Ascending aorta (tissue), 2 donors: ENCODE results near the gene MCF2L. TPM values are rescaled to one million over a fixed set of nuclear protein-coding genes. Genes with fewer than 3 reads are reported as not detected.

Source experiments
- DNase-seq, 2 donors: peaks; one replicate each; pipeline ENCODE4 v3.0.0-alpha.2; 2019; ENCODE audit warnings: low spot score in 2 of 2
- H3K27ac ChIP-seq, 2 donors: fragments of 200-600 bp; sonication (generic); one replicate each; pipeline ENCODE4 v1.5.1; 2016 to 2017; ENCODE audit warnings: mild to moderate bottlenecking in 1 of 2
- H3K27me3 ChIP-seq: fragments of 200-600 bp; sonication (generic); one replicate; pipeline ENCODE4 v1.5.1; 2017
- H3K36me3 ChIP-seq, 2 donors: fragments of 200-600 bp; sonication (generic); one replicate each; pipeline ENCODE4 v1.5.1; 2016
- H3K4me1 ChIP-seq, 2 donors: fragments of 200-600 bp; sonication (generic); one replicate each; pipeline ENCODE4 v1.5.1; 2016 to 2017; ENCODE audit warnings: mild to moderate bottlenecking in 1 of 2
- H3K4me3 ChIP-seq, 2 donors: fragments of 200-600 bp; sonication (generic); one replicate each; pipeline ENCODE4 v1.5.1; 2016 to 2017; ENCODE audit warnings: mild to moderate bottlenecking in 1 of 2
- H3K9me3 ChIP-seq, 2 donors: fragments of 200-600 bp; sonication (generic); one replicate each; pipeline ENCODE4 v1.5.1; 2016
- intact Hi-C: fragments of 100-400 bp; cut with DNase I; formaldehyde crosslinking; loops from one replicate; pipeline ENCODE4 v1.15.1; 2023
- total RNA-seq: library from RNA; depleted of rRNA; stranded (reverse); fragments of >200 nt; gene quantifications from one replicate; pipeline ENCODE4 v1.1.0, GENCODE V29; 2016
- TF ChIP-seq, protein P1 (sequence below), 3 experiments: fragments of 200-600 bp in 2 of 3; fragments of 450-650 bp in 1 of 3; sonication (generic) in 2 of 3; IDR thresholded peaks; one replicate each; pipeline ENCODE4 v1.5.1; 2016 to 2019; ENCODE audit warnings: antibody characterized with exemption in 3 of 3, mild to moderate bottlenecking in 1 of 3, moderate library complexity in 1 of 3

Gene MCF2L
- total RNA-seq, 1 donor from 2014 or later = 112 TPM

DNA sequence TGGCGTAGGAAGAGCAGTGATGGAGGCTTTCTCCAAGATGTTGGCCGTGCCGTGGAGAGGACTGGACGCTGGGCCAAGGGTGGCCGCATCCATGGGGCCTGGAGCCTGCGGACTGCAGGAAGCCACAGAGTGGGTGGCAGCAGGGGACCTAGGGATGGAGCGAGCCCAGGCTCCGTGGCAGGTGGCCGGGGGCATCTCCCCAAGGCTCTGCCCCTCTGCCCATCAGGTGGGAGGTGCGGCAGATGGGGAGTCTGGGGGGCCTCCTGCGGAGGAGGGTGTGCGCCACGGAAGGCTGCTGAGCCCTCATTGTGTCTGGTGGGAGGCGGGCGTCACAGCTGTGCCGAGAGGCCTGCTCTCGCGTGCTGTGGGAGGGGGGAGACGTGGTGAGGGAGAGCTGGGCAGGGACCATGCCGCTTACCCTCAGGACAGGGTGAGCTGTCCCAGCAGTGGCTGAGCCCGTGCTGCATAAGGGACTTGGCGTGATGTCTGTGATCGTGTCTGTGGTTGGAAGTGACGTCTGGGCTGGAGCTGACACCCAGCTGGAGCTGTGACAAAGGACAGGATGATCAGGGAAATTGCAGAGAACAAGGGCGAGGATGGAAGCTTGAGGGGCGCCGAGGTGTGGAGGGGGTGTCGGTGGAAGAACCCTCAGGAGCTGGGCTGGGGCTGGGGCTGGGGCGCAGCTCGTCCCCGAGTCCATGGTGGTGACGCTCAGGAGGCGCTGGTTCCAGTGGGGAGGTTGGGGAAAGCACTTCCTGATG is 13.4 kb downstream of the MCF2L start:
- DNase-seq = no peak
- intact Hi-C loops = no loop called here
- no peaks in the 10 kb centered on the region for H3K27me3 ChIP-seq
- no peaks in the 10 kb centered on the region for H3K36me3 ChIP-seq
- H3K27ac ChIP-seq = no peak overlapping the region
- H3K4me3 ChIP-seq = no peak overlapping the region
- H3K4me1 ChIP-seq = no peaks in the 10 kb centered on the region
- TF ChIP-seq, protein P1, sequence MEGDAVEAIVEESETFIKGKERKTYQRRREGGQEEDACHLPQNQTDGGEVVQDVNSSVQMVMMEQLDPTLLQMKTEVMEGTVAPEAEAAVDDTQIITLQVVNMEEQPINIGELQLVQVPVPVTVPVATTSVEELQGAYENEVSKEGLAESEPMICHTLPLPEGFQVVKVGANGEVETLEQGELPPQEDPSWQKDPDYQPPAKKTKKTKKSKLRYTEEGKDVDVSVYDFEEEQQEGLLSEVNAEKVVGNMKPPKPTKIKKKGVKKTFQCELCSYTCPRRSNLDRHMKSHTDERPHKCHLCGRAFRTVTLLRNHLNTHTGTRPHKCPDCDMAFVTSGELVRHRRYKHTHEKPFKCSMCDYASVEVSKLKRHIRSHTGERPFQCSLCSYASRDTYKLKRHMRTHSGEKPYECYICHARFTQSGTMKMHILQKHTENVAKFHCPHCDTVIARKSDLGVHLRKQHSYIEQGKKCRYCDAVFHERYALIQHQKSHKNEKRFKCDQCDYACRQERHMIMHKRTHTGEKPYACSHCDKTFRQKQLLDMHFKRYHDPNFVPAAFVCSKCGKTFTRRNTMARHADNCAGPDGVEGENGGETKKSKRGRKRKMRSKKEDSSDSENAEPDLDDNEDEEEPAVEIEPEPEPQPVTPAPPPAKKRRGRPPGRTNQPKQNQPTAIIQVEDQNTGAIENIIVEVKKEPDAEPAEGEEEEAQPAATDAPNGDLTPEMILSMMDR (IDR thresholded peaks at IDR 0.05) = no peak
- H3K9me3 ChIP-seq = no peaks in the 10 kb centered on the region

DNA sequence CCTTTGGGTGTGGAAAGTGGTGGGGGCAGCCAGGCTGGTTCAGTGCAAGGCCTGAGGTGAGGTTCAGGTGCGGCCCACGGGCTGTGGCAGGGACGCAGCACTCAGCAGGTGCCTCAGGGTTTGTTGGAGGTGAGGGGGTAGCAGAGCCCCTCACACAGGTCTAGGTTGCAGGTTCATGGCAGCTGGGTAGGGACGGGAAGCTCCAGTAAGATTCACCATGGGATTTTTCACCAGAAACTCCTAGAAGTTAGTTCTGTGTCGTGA is 14.0 kb downstream of the MCF2L start:
- Histone ChIP-seq H3K36me3 (no peaks in the 10 kb centered on the region), H3K27ac (no peak overlapping the region), H3K27me3 (no peaks in the 10 kb centered on the region), H3K9me3 (no peaks in the 10 kb centered on the region), H3K4me3 (no peak overlapping the region), H3K4me1 (no peaks in the 10 kb centered on the region)
- TF ChIP-seq, protein P1 (IDR thresholded peaks at IDR 0.05) = no peak
- no peak for DNase-seq
- intact Hi-C loops = no loop called here

DNA sequence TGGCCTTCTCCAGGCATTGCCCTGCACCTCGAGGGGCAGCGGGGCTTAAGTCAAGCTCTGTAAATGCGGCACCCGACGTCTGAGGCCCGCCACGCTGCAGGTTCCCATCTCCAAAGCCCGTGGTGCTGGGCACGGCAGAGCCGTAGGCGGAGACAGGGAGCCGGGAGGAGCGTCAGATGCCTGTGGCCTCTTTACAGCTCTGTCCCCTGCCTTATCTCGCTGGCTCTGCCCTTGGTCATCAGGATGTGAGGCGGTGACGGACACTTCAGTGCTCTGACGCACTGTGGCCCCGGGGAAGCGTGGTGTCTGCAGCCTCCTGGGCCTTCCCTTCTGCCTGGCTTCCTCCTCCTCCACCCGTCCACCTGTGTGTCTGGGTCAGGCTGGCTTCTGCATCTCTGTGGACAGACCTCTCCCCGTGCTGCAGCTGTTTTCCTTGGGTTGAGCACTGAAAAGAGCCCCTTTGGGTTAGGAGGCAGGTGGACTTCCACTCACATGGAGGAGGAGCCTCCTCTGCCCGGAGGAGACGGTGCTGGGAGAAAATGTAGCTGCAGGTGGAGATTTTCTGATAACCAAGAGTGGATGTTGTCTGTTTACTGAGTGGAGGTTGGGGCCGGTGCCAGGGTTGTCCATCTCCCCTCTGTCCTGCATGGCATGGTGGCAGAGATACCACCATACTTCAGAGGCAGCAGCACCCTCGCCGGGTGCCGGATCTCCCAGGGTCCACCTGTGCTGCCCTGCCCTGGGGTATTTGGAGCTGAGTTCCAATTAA is 14.6 kb downstream of the MCF2L start:
- Histone ChIP-seq H3K36me3 (no peaks in the 10 kb centered on the region), H3K9me3 (no peaks in the 10 kb centered on the region), H3K27ac (no peak overlapping the region), H3K27me3 (no peaks in the 10 kb centered on the region), H3K4me1 (no peaks in the 10 kb centered on the region), H3K4me3 (no peak overlapping the region)
- DNase-seq = no peak
- intact Hi-C loops = no loop called here
- TF ChIP-seq, protein P1 (IDR thresholded peaks at IDR 0.05) = no peak

DNA sequence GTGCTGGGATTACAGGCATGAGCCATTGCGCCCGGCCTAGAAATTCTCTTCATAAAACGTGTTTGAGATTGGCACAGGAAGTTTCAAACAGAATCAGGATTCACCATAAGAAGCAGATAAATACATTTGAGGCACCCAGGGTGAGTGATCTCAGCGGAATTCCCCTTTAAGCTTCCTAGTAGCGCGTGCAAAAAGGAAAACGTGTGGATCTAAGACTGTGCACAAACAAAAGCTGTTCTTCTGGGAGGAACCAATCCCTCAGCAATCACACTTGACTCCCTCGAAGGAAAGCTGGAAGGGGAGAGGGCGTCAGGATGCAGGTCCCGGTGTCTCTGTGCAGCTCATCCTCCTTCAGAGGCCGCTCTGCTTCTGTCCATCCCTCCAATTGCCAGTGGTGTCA is 15.5 kb downstream of the MCF2L start:
- TF ChIP-seq, protein P1 (IDR thresholded peaks at IDR 0.05) = no peak
- H3K27me3 ChIP-seq = no peaks in the 10 kb centered on the region
- no peak for DNase-seq
- no peaks in the 10 kb centered on the region for H3K36me3 ChIP-seq
- H3K27ac ChIP-seq = no peak overlapping the region
- H3K9me3 ChIP-seq = no peaks in the 10 kb centered on the region
- no peak overlapping the region for H3K4me3 ChIP-seq
- no peaks in the 10 kb centered on the region for H3K4me1 ChIP-seq
- intact Hi-C loops = no loop called here

DNA sequence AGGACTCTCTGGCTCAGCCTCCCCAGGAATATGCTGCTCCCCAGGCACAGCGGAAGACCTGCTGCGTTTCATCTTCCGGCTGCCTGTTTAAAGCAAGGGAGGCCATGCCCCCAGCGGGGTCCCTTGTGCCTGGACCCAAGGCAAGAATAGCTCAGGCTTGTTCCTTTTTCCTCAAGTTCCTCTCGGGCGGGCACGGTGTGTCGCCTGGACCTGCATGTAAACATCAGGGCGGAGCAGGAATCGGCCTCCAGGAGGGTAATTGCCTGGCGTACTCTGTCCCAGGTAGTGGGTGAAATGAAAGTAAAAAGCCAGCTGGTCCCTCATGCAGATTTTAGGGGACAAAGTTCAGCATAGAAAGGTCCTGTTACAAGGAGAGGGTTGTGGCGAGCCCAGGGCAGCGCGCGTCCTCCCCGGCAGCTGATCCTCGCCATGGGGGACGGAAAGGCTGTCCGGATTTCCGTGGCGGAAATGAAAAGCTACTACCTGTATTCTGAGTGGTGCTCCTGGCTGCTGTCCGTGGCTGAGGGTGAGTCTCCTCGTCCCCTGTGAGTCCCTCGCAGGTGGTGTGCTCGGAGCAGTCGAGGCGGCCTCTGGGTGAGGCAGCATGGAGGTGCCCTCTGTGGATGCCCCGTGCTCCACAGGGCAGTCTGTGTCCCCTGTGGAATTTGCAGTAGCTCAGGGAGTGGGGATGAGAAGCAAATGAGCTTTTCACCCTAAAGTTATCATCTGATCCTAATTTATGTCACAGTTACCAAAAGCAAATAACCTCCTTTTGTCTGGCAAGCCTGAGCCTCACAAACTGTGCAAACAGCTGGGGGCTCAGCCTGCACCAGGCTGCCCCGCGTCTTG is 16.2 kb downstream of the MCF2L start:
- no peaks in the 10 kb centered on the region for H3K4me1 ChIP-seq
- intact Hi-C loops = no loop called here
- H3K4me3 ChIP-seq = no peak overlapping the region
- DNase-seq = no peak
- H3K36me3 ChIP-seq = no peaks in the 10 kb centered on the region
- TF ChIP-seq, protein P1 (IDR thresholded peaks at IDR 0.05) = no peak
- H3K27ac ChIP-seq = no peak overlapping the region
- H3K9me3 ChIP-seq = no peaks in the 10 kb centered on the region
- H3K27me3 ChIP-seq = no peaks in the 10 kb centered on the region
